HG02588 (cell line): ENCODE data around the gene PPP1R13L.
"Not testable (repeated sequence)": the region's sequence is repeated elsewhere in the genome, so short reads cannot be mapped to it uniquely, and the experiment has no call there.

Experiments used
- ATAC-seq: cut with Tn5 transposase; IDR thresholded peaks from one replicate; pipeline ENCODE4 v1.9.1; 2021; ENCODE audit warnings: mild to moderate bottlenecking, moderate library complexity; ENCODE audit not compliant: unreplicated experiment

Gene PPP1R13L

GRCh38 chr19:45408121-45408520 lies 3.3 kb upstream of the PPP1R13L start:
- no peak for ATAC-seq

- not testable (repeated sequence) for ATAC-seq
Observed at GRCh38 chr19:45407585-45407984, 2.7 kb upstream of the PPP1R13L start.

GRCh38 chr19:45407091-45407375 lies 2.2 kb upstream of the PPP1R13L start:
- no peak for ATAC-seq

GRCh38 chr19:45406226-45407090 lies 1.6 kb upstream of the PPP1R13L start, which contains the start of gene POLR1G:
Gene POLR1G (plus strand): TSS chr19:45406644. CDS start chr19:45406697, 53 bp downstream.
- peak; percentile 70 for ATAC-seq

GRCh38 chr19:45405435-45406225 lies 761 bp upstream of the PPP1R13L start:
- ATAC-seq, result peak; percentile 36

GRCh38 chr19:45403781-45404556 lies 900 bp downstream of the PPP1R13L start:
- no peak for ATAC-seq

GRCh38 chr19:45403272-45403671 lies 1.6 kb downstream of the PPP1R13L start:
- no peak for ATAC-seq

GRCh38 chr19:45402298-45403061 lies 2.4 kb downstream of the PPP1R13L start:
- ATAC-seq, result no peak

GRCh38 chr19:45401815-45402214 lies 3.1 kb downstream of the PPP1R13L start:
- ATAC-seq, result no peak

- ATAC-seq, result no peak
Observed at GRCh38 chr19:45400192-45400591, 4.7 kb downstream of the PPP1R13L start.

- no peak for ATAC-seq
Observed at GRCh38 chr19:45395821-45396617, 8.8 kb downstream of the PPP1R13L start.

GRCh38 chr19:45391871-45392665 lies 12.8 kb downstream of the PPP1R13L start:
- no peak for ATAC-seq

GRCh38 chr19:45391346-45391745 lies 13.5 kb downstream of the PPP1R13L start:
- no peak for ATAC-seq

GRCh38 chr19:45385392-45386221 lies 19.3 kb downstream of the PPP1R13L start:
- ATAC-seq, result no peak

- ATAC-seq, result no peak
Observed at GRCh38 chr19:45382426-45382825, 22.4 kb downstream of the PPP1R13L start.

GRCh38 chr19:45380107-45380506 lies 24.8 kb downstream of the PPP1R13L start:
- no peak for ATAC-seq

GRCh38 chr19:45376045-45376724 lies 28.7 kb downstream of the PPP1R13L start:
- no peak for ATAC-seq
